Muscle layer of duodenum (tissue), 2 donors: ENCODE measurements around the gene CDH23.

Experiments used
- H3K27ac ChIP-seq: one replicate; pipeline ENCODE4 v1.7.0; 2013; ENCODE audit warnings: mild to moderate bottlenecking, low read length
- H3K27me3 ChIP-seq: one replicate; pipeline ENCODE4 v1.7.0; 2013; ENCODE audit warnings: low read depth, mild to moderate bottlenecking, control low read depth, low read length
- H3K36me3 ChIP-seq, 2 donors: one replicate each; pipeline ENCODE4 v1.7.0; 2013; ENCODE audit warnings: low read length in 2 of 2, control low read depth in 1 of 2, mild to moderate bottlenecking in 1 of 2; ENCODE audit not compliant: insufficient read depth in 2 of 2, control insufficient read depth in 1 of 2
- H3K4me1 ChIP-seq, 2 donors: one replicate each; pipeline ENCODE4 v1.7.0; 2013; ENCODE audit warnings: low read length in 2 of 2, mild to moderate bottlenecking in 2 of 2, control low read depth in 1 of 2, moderate library complexity in 1 of 2; ENCODE audit not compliant: insufficient read depth in 2 of 2, control insufficient read depth in 1 of 2
- H3K4me3 ChIP-seq, 2 donors: one replicate each; pipeline ENCODE4 v1.7.0; 2013; ENCODE audit warnings: low read length in 2 of 2, low read depth in 1 of 2, mild to moderate bottlenecking in 1 of 2
- H3K9me3 ChIP-seq, 2 donors: one replicate each; pipeline ENCODE4 v1.7.0; 2013; ENCODE audit warnings: low read length in 2 of 2, control low read depth in 1 of 2, mild to moderate bottlenecking in 1 of 2; ENCODE audit not compliant: control insufficient read depth in 1 of 2
- donor health status: healthy.

The CDH23 gene

GRCh38 chr10:71719042-71719441 is 322.3 kb downstream of the CDH23 start:
- no peaks in the 10 kb centered on the region for H3K27me3 ChIP-seq
- no peak overlapping the region for H3K4me3 ChIP-seq
- H3K4me1 ChIP-seq: peaks cover 9 to 49% of the 10 kb centered on the region in 2 donors
- no peak overlapping the region for H3K27ac ChIP-seq
- H3K36me3 ChIP-seq: no peaks in the 10 kb centered on the region
- H3K9me3 ChIP-seq: no peaks in the 10 kb centered on the region

GRCh38 chr10:71719464-71720201 is 322.9 kb downstream of the CDH23 start, which contains the start of gene C10orf105:
TSS of gene C10orf105 (minus strand) at chr10:71719778. CDS start at chr10:71716337, 3,441 bp downstream.
- Histone ChIP-seq H3K36me3 (no peaks in the 10 kb centered on the region), H3K9me3 (no peaks in the 10 kb centered on the region), H3K27me3 (no peaks in the 10 kb centered on the region), H3K27ac (no peak within 1 kb of the TSS), H3K4me1 (peaks cover 3 to 43% of the 10 kb centered on the region in 2 donors), H3K4me3 (no peak within 1 kb of the TSS)

GRCh38 chr10:71720288-71720687 is 323.6 kb downstream of the CDH23 start:
- H3K27me3 ChIP-seq: no peaks in the 10 kb centered on the region
- no peak overlapping the region for H3K4me3 ChIP-seq
- peaks cover 0 to 36% of the 10 kb centered on the region in 2 donors for H3K4me1 ChIP-seq
- H3K27ac ChIP-seq: no peak overlapping the region
- no peaks in the 10 kb centered on the region for H3K9me3 ChIP-seq
- H3K36me3 ChIP-seq: no peaks in the 10 kb centered on the region

- Histone ChIP-seq H3K4me3 (no peak overlapping the region), H3K27ac (no peak overlapping the region), H3K27me3 (no peaks in the 10 kb centered on the region), H3K9me3 (no peaks in the 10 kb centered on the region), H3K4me1 (peaks cover 0 to 28% of the 10 kb centered on the region in 2 donors), H3K36me3 (no peaks in the 10 kb centered on the region)
Measured at GRCh38 chr10:71721313-71721712, 324.6 kb downstream of the CDH23 start.

GRCh38 chr10:71722849-71723248 is 326.1 kb downstream of the CDH23 start:
- Histone ChIP-seq H3K27me3 (no peaks in the 10 kb centered on the region), H3K4me1 (peaks cover 12 to 32% of the 10 kb centered on the region in 2 donors), H3K27ac (no peak overlapping the region), H3K36me3 (no peaks in the 10 kb centered on the region), H3K9me3 (no peaks in the 10 kb centered on the region), H3K4me3 (no peak overlapping the region)

- no peaks in the 10 kb centered on the region for H3K27me3 ChIP-seq
- no peak overlapping the region for H3K27ac ChIP-seq
- no peaks in the 10 kb centered on the region for H3K36me3 ChIP-seq
- no peak overlapping the region for H3K4me3 ChIP-seq
- H3K4me1 ChIP-seq: peaks cover 16 to 32% of the 10 kb centered on the region in 2 donors
- no peaks in the 10 kb centered on the region for H3K9me3 ChIP-seq
Measured at GRCh38 chr10:71723311-71723710, 326.6 kb downstream of the CDH23 start.

GRCh38 chr10:71724539-71724938 is 327.8 kb downstream of the CDH23 start:
- H3K36me3 ChIP-seq: no peaks in the 10 kb centered on the region
- H3K27ac ChIP-seq: no peak overlapping the region
- peaks cover 23 to 33% of the 10 kb centered on the region in 2 donors for H3K4me1 ChIP-seq
- no peaks in the 10 kb centered on the region for H3K9me3 ChIP-seq
- H3K27me3 ChIP-seq: no peaks in the 10 kb centered on the region
- no peak overlapping the region for H3K4me3 ChIP-seq

GRCh38 chr10:71725249-71725648 is 328.5 kb downstream of the CDH23 start:
- H3K4me1 ChIP-seq: peaks cover 23 to 32% of the 10 kb centered on the region in 2 donors
- H3K4me3 ChIP-seq: no peak overlapping the region
- H3K27me3 ChIP-seq: no peaks in the 10 kb centered on the region
- H3K36me3 ChIP-seq: no peaks in the 10 kb centered on the region
- no peak overlapping the region for H3K27ac ChIP-seq
- H3K9me3 ChIP-seq: no peaks in the 10 kb centered on the region

GRCh38 chr10:71725998-71726579 is 329.4 kb downstream of the CDH23 start:
- H3K36me3 ChIP-seq: no peaks in the 10 kb centered on the region
- H3K4me3 ChIP-seq: no peak overlapping the region
- H3K27me3 ChIP-seq: no peaks in the 10 kb centered on the region
- H3K9me3 ChIP-seq: no peaks in the 10 kb centered on the region
- H3K27ac ChIP-seq: peak overlapping the region; percentile 67
- H3K4me1 ChIP-seq: peaks cover 23 to 32% of the 10 kb centered on the region in 2 donors

GRCh38 chr10:71726580-71727104 is 329.9 kb downstream of the CDH23 start:
- Histone ChIP-seq H3K9me3 (no peaks in the 10 kb centered on the region), H3K4me1 (peaks cover 23 to 32% of the 10 kb centered on the region in 2 donors), H3K36me3 (no peaks in the 10 kb centered on the region), H3K4me3 (no peak overlapping the region), H3K27me3 (no peaks in the 10 kb centered on the region), H3K27ac (peak overlapping the region; percentile 67)

- H3K27me3 ChIP-seq: no peaks in the 10 kb centered on the region
- H3K9me3 ChIP-seq: no peaks in the 10 kb centered on the region
- H3K27ac ChIP-seq: peak overlapping the region; percentile 67
- H3K4me1 ChIP-seq: peaks cover 23 to 32% of the 10 kb centered on the region in 2 donors
- H3K4me3 ChIP-seq: peak overlapping the region in 1 of 2 donors; percentile 26
- no peaks in the 10 kb centered on the region for H3K36me3 ChIP-seq
Measured at GRCh38 chr10:71727105-71727737, 330.5 kb downstream of the CDH23 start.
